Measurements from ENCODE around the gene RPS18.

RPS18 gene

DNA sequence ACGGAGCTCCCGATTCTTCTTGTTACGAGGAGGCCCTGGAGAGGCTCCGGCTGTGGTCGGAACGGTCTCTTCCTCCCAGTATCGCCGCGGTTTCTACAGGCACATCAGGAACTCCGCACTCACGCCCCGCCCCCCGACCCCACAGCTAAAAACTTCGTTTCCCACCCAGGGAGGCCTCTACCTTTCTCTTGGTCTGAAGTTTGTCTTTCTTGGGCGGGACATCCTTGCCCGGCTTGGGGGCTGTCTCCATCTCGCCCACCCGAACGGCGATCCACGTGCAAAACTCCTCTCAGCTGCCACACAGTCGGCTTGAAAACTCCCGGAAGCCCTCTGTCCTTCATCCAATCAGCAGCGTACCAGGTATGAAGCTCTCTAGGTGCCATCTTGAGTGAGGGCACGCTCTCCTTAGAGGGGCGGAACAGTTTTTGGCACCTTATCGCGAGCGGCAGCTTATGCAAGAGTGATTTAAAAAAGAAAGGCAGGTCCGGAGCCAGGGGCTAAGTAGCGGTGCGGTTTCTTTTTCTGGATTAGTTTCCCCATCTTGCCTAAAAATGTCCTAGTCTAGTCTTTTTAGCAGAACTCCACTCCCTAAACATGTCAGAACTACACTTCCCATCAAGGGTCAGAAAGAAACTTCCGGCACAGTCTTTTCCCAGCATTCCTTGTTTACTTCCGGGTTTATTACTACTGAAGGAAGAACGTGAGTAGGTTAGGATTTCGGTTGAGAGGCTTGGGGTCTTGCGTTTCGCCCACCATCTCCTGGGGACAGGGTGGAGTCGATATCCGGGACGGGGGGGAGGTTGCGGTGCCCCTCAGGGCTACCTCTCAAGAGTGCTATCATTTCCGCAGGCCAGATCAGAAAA, 17.3 kb downstream of the RPS18 start, which contains the start of the genes PFDN6 and WDR46:
Gene PFDN6 (plus strand): TSS at position 681 of the 863 bp plus-strand sequence. CDS start 256 bp downstream, outside the sequence.
Gene WDR46 (minus strand): TSS at position 319 of the 863 bp plus-strand sequence. CDS start 69 bp downstream, at position 250.
- DNase-seq (ENCODE audit: extremely low read depth in 1 of 2, low read depth in 1 of 2), result peak; percentile 56 to 82

- no peak for DNase-seq (ENCODE audit: extremely low read depth in 1 of 2, low read depth in 1 of 2)
Observed at GRCh38 chr6:33289784-33290315, 18.0 kb downstream of the RPS18 start.

- DNase-seq (ENCODE audit: extremely low read depth in 1 of 2, low read depth in 1 of 2), result no peak
Observed at GRCh38 chr6:33290459-33290858, 18.6 kb downstream of the RPS18 start.

GRCh38 chr6:33292996-33293682, 21.3 kb downstream of the RPS18 start:
- DNase-seq (ENCODE audit: extremely low read depth in 1 of 2, low read depth in 1 of 2), result no peak

DNA sequence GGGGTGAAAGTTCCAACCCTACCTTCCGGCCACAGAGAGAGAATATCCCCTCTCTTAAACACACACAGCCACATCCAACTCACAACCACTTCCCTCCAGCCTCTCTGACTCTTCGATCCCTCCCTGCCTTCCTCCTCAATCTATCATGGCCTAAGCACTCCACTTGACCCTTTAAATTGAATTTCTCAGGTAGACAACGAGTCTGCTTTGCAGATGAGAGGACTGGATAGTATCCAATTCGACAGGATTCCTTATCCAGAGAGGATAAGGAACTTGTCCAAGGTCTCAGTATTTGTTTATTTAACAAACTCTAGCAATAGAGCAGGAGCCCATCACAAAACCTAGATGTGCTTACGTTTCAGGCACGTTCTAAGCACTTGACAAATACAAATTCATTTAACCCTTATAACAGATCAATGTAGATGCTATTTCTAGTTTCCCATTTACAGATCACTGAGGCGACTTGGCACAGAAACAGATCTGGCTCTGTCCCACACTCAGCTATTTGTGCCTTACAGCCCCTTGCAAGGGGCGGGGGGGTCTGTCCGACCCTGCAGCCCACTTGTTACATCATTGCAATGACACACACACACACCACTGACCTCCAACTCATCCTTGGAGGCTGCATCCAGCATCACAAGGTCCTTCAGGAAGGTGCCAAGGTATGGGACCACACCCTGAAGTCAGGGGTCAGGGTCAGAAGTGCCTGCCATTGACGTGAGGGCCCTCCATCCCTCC, 22.4 kb downstream of the RPS18 start:
- DNase-seq (ENCODE audit: extremely low read depth in 1 of 2, low read depth in 1 of 2), result no peak

DNA sequence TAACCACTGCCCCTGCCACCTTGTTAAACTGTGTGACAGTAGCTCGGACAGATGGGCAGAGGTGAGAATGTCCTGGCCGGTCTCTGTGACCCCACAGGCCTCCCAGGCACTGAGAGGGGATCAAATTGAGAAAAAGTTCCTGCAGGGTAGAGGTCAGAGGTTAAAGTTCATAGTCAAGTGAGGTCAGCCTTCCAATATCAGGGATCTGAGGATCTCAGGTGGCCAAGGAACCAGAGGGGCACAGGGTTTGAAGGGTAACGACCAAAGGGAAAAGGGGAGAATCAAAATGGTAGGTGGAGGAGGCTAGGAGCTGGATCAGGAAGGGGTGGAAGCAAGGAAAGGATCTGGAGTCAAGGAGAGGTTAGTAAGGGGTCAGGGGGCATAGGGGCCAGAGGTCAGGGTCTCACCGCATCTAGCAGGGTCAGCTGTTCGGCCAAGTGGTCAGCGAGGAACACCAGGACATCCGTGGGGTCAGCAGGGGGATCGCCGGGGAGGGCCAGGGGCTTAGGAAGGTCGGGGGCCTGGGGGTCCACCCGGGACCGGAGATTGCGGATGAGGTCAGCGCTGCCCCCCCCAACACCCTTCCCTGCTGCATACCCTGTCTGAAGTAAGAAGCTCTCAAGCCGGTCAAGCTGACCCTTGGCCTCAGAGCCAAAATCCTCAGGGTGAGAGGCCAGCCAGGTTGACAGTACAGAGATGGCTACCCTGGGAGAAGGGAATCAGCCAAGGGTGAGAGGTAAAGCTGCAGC, 23.9 kb downstream of the RPS18 start:
- no peak for DNase-seq (ENCODE audit: extremely low read depth in 1 of 2, low read depth in 1 of 2)

GRCh38 chr6:33296797-33297405, 25.0 kb downstream of the RPS18 start:
- no peak for DNase-seq (ENCODE audit: extremely low read depth in 1 of 2, low read depth in 1 of 2)

GRCh38 chr6:33297406-33297955, 25.6 kb downstream of the RPS18 start:
- DNase-seq (ENCODE audit: extremely low read depth in 1 of 2, low read depth in 1 of 2), result no peak

GRCh38 chr6:33297956-33298772, 26.3 kb downstream of the RPS18 start:
- no peak for DNase-seq (ENCODE audit: extremely low read depth in 1 of 2, low read depth in 1 of 2)

GRCh38 chr6:33298773-33299236, 26.9 kb downstream of the RPS18 start, which contains the start of gene RGL2:
Gene RGL2 (minus strand): TSS chr6:33298942. CDS start chr6:33298610, 332 bp downstream.
- DNase-seq (ENCODE audit: extremely low read depth in 1 of 2, low read depth in 1 of 2), result no peak

- DNase-seq (ENCODE audit: extremely low read depth in 1 of 2, low read depth in 1 of 2), result peak; percentile 84 to 89
Observed at GRCh38 chr6:33299237-33299944, 27.5 kb downstream of the RPS18 start.

- DNase-seq (ENCODE audit: extremely low read depth in 1 of 2, low read depth in 1 of 2), result no peak
Observed at GRCh38 chr6:33301877-33302276, 30.0 kb downstream of the RPS18 start.

GRCh38 chr6:33304216-33304615, 32.3 kb downstream of the RPS18 start:
- DNase-seq (ENCODE audit: extremely low read depth in 1 of 2, low read depth in 1 of 2), result no peak

GRCh38 chr6:33305052-33305451, 33.2 kb downstream of the RPS18 start:
- DNase-seq (ENCODE audit: extremely low read depth in 1 of 2, low read depth in 1 of 2), result no peak

GRCh38 chr6:33306356-33306755, 34.5 kb downstream of the RPS18 start:
- DNase-seq (ENCODE audit: extremely low read depth in 1 of 2, low read depth in 1 of 2), result no peak

DNA sequence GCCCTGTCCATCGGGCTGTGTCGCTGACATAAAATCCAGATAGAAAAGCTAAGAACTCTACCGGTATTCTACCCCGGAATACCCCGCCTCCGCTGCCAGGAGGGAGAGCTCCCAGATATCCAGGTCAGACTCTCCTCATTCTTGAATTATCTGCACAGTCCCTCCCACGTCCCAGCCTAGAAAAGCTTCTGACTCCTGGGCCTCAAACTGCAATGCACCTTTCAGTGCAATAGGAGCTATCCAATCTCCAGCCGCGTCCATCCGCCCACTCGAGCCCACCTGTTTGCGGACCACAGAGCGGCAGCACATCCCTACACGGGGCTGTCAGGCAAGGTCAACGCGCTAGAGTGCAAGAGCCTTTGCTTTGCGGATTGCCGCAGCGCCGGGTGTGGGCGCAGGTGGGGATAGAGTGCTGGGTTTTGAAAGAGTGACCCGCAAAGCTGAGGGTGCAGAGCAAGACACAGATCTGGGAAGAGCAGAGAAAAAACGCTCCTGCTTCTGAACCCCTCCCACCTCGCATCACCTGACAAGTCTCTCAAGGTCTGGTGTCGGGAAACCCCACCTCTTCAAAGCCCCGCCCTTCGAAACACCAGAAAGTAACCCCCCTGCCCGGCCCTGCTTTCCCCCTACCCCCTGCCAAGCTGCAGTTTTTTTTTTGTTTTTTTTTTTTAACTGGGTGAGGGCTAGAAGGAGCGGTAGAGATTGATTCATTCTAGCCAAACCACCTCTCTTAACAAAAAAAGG, 40.7 kb downstream of the RPS18 start:
- peak; percentile 50 to 72 for DNase-seq (ENCODE audit: extremely low read depth in 1 of 2, low read depth in 1 of 2)

GRCh38 chr6:33313105-33313708, 41.3 kb downstream of the RPS18 start:
- peak in 1 of 2 donors; percentile 47 for DNase-seq (ENCODE audit: extremely low read depth in 1 of 2, low read depth in 1 of 2)
